Fibroblast of gingiva (primary cell): ENCODE measurements around the gene DDX24.

Experiments
- DNase-seq: peaks from one replicate; pipeline ENCODE4 v3.0.0-alpha.2; 2011; ENCODE audit warnings: low read depth

Gene DDX24

GRCh38 chr14:94005324-94006073 is 75.5 kb downstream of the DDX24 start:
- DNase-seq, result no peak

DNA sequence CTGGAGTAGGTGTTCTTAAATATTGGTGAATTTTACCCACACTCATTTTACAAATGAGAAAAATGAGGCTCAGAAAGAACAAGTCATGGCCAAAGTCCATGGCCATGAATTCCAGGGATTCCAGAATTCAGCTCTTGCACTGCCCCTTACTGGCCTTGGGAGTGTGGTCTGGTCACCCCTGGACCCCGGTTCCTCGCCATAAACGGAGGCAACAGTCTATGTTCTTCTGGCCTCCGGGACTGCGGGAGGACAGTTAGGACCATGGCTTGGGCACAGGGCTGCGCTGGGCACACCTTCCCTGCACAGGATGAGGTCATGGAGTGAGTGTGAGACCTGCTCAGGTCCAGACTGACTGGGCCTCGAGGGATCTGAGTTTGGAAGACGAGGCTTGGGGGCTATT is 77.0 kb downstream of the DDX24 start:
- DNase-seq, result no peak

- no peak for DNase-seq
Observed at GRCh38 chr14:94003397-94003796, 77.6 kb downstream of the DDX24 start.

DNA sequence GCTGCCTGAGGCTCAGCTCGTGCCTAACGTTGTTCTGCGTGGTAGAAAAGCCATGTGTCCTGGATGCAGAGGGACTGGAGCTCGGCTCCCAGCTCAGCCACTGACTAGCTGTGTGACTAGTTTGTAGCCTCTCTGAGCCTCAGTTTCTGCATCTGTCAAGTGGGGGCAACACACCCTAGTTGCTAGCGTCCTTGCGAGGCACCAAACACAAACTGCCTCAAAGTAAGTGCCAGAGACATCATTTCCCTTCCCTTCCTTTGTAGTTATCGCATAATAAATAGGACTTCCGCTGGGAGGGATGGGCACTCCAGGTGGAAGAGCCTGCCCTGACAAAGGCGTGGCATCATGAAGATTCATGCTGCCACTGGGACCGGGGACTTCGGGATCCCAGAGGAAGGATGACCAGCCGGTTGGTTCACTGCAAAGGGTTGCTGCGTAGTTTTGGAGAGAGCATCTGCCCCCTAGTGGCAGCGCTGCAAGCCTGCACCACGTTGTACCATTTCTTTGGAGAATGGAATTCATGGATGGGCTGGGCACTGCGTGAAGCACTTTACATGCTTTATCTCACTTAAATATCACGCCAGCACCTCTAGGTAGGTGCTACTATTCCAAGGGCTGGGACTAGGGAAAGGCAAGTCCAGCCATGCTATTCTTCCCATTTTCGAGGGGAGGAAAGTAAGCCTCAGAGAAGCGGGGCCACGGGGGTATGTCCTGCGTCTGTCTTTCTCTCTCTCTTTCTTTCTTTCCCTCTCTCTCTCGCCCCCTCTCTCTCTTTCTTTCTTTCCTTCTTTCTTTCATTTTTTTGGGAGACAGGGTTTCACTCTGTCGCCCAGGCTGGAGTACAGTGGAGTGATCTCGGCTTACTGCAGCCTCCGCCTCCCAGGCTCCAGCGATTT is 79.3 kb downstream of the DDX24 start:
- peak; percentile 55 for DNase-seq

DNA sequence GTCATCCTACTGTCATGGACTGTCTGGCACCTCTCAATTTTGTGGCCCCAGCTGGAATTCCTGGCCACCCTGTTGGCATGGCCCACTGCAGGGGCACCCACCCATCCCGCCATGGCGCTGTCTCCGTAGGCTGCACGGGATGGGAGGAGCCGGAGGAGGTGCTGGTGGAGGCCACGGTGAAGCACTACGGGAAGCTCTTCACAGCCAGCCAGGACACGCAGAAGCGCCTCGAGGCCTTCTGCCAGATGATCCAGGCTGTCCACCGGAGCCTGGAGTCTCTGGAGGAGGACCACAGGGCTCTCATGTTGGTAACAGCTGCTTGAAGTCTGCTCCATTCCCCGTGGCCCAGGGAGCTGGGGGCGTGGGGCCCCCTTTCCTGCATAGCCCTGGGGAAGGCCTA is 80.0 kb downstream of the DDX24 start:
- DNase-seq, result no peak

GRCh38 chr14:94000267-94000666 is 80.7 kb downstream of the DDX24 start:
- DNase-seq, result no peak

- DNase-seq, result no peak
Observed at GRCh38 chr14:93999573-93999972, 81.4 kb downstream of the DDX24 start.

DNA sequence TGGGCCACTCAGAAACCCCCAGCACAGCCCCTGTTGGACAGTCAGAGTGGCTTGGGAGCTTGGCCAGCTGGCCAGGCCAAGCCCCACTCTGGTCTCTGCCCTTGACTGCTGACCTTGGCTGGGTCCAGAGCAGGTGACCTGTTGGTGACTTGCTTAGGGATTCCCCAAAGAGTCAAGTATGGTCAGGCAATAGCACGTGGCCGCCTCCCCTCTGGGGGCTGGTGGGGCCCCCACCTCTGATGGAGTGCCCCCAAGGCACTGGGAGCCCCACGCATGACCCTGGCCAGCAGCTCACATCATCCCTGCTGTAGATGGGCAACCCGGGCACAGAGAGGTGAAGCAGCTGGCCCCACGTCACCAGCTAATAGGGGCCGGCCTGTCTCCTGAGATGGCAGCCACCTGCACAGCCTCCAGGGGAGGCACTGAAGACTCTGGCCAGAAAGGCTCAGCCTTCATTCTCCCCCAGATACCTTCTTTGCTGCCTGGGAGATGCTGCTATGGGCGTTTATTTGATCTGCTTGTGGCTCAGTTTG is 82.1 kb downstream of the DDX24 start:
- DNase-seq, result no peak
